IPS DF 6.9 (cell line): ENCODE results near the gene MGAT3.
"Not testable (repeated sequence)": the region's sequence is repeated elsewhere in the genome, so short reads cannot be mapped to it uniquely, and the experiment has no call there.

Experiments used
- DNase-seq: peaks from one replicate; pipeline ENCODE4 v3.0.0-alpha.2; 2013; ENCODE audit warnings: low read depth, low spot score
- H3K27ac ChIP-seq: one replicate; pipeline ENCODE4 v1.5.1; 2013; ENCODE audit warnings: low read length, control low read depth
- H3K27me3 ChIP-seq: 2 replicates; pipeline ENCODE4 v1.6.1; 2013; ENCODE audit warnings: mild to moderate bottlenecking, low read length; ENCODE audit not compliant: control insufficient read depth, insufficient read depth
- H3K36me3 ChIP-seq: 2 replicates; pipeline ENCODE4 v1.6.1; 2013; ENCODE audit warnings: low read length; ENCODE audit not compliant: control insufficient read depth, insufficient read depth
- H3K4me1 ChIP-seq: 2 replicates; pipeline ENCODE4 v1.6.1; 2013; ENCODE audit warnings: low read length; ENCODE audit not compliant: control insufficient read depth, insufficient read depth
- H3K4me3 ChIP-seq: 2 replicates; pipeline ENCODE4 v1.5.1; 2013; ENCODE audit warnings: mild to moderate bottlenecking, low read length
- H3K9me3 ChIP-seq: 2 replicates; pipeline ENCODE4 v1.6.1; 2013; ENCODE audit warnings: low read length, inconsistent platforms; ENCODE audit not compliant: control insufficient read depth, insufficient read depth
- WGBS: extraction: QIAGEN DNeasy Blood & Tissue Kit; methylation state at CpG from one replicate; pipeline ENCODE4 v1.1.7; 2013; ENCODE audit warnings: mixed read lengths, missing lambda C conversion rate; ENCODE audit not compliant: insufficient read length, insufficient coverage; 5-methylcytosine and 5-hydroxymethylcytosine counted together

The MGAT3 gene, protein sequence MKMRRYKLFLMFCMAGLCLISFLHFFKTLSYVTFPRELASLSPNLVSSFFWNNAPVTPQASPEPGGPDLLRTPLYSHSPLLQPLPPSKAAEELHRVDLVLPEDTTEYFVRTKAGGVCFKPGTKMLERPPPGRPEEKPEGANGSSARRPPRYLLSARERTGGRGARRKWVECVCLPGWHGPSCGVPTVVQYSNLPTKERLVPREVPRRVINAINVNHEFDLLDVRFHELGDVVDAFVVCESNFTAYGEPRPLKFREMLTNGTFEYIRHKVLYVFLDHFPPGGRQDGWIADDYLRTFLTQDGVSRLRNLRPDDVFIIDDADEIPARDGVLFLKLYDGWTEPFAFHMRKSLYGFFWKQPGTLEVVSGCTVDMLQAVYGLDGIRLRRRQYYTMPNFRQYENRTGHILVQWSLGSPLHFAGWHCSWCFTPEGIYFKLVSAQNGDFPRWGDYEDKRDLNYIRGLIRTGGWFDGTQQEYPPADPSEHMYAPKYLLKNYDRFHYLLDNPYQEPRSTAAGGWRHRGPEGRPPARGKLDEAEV

DNA sequence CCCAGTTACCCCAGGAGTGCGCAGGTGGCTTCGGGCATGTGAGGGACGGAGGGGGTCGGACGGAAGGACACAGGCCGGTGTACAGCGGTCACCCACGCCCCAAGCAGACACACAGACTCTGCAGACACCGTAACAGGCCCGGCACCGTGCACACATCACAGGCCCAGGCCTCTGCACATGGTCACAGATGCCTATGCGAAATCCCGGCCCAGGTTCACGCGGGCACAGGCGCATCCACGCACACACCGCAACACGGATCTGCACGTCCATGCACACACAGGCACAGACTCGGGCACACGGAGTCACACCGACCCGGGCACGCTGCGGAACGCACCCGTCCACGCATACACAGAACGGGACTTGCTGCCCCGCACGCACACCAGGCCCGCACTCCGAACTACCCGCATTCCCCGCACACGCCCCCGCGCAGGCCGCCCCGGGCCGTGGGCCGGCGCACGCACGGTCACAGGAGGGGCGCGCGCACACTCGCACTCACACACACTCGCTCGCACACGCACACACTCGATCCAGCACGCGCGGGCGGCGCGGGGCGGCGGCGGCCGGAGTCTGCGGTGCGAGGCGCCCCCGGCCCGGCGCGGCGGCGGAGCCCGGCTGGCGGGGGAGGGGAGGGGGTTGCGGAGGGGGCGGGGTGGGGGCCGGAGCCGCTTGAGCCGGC lies at the start of gene MGAT3:
MGAT3 (plus strand) TSS at position 491 of the 676 bp plus-strand sequence. CDS start 30,336 bp downstream, outside the sequence.
- Histone ChIP-seq H3K36me3 (no peaks in the 10 kb centered on the region), H3K4me3 (peak within 1 kb of the TSS; percentile 74; the same call in 1 of the 2 replicates), H3K27me3 (peaks cover 5% of the 10 kb centered on the region; the same call in 1 of the 2 replicates), H3K4me1 (peaks cover 10% of the 10 kb centered on the region; the same call in 1 of the 2 replicates), H3K9me3 (no peaks in the 10 kb centered on the region), H3K27ac (no peak within 1 kb of the TSS)
- no peak for DNase-seq
- no CpG with 5 or more reads among the region's 80 CpGs for WGBS

DNA sequence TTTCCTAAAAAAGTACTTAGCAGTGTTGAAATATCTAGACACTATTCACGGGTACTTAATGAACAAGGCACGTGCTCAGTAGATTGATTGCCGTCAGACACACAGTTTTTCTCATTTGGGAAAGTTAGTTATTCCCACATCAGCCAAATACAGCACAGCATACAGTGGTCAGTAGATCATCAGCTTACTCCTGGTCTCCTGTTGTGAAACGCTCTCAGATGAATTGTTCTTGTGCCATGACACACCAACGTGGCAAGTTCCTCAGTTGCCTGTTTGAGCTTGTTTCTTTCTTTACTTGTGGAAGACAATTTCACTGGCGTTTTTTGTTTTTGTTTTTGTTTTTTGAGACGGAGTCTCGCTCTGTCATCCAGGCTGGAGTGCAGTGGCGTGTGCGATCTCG lies 48.6 kb upstream of the MGAT3 start:
- H3K9me3 ChIP-seq = no peaks in the 10 kb centered on the region
- H3K27ac ChIP-seq = no peak overlapping the region
- no peak overlapping the region for H3K4me3 ChIP-seq
- H3K27me3 ChIP-seq = no peaks in the 10 kb centered on the region
- DNase-seq = no peak
- no CpG with 5 or more reads among the region's 11 CpGs for WGBS
- no peaks in the 10 kb centered on the region for H3K4me1 ChIP-seq
- H3K36me3 ChIP-seq = no peaks in the 10 kb centered on the region

DNA sequence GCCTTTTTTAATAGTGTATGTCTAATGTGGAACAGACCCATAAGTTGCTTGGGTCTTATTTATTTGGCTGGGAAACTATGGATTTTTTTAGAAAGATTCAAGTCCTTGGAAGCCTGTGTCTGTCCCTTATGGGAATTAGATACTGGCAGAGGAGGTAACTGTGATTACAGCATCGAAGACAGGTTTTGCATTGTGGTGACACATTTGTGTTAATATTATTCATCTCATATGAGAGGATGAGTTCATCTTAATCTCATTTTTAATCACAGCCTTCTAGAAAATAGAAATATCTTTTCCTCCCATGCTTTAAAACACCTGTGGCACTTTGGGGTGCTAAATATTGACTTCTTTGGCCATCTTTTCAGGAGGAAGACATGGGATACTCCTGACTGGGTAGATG lies 48.0 kb upstream of the MGAT3 start:
- no peaks in the 10 kb centered on the region for H3K27me3 ChIP-seq
- no CpG with 5 or more reads among the region's 1 CpG for whole genome bisulfite sequencing
- DNase-seq = no peak
- H3K4me1 ChIP-seq = no peaks in the 10 kb centered on the region
- H3K4me3 ChIP-seq = no peak overlapping the region
- no peaks in the 10 kb centered on the region for H3K36me3 ChIP-seq
- no peaks in the 10 kb centered on the region for H3K9me3 ChIP-seq
- H3K27ac ChIP-seq = no peak overlapping the region

DNA sequence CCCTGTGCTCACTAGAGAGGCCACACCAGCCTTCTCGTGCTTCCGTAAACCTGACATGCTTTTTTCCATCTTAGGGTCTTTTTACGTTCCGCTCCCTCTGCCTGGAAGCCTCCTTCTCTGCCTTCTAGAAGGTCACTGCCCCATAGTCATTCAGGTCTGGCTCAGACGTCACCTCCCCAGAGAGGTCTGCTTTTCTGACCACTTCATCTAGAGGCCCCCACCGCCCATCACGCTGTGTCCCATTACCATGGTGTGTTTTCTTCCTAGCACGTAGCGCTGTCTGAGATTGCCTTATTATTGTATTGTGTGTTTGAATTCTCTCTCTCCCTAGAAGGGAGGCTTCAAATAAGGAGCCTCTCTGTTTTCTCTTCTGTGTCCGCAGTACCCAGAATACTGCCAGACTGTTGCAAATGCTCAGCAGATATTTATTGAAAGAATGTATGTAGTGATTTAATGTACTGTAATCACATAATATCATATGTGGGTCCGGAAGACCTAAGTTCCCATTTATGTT lies 47.2 kb upstream of the MGAT3 start:
- H3K27me3 ChIP-seq = no peaks in the 10 kb centered on the region
- WGBS = no CpG with 5 or more reads among the region's 11 CpGs

DNA sequence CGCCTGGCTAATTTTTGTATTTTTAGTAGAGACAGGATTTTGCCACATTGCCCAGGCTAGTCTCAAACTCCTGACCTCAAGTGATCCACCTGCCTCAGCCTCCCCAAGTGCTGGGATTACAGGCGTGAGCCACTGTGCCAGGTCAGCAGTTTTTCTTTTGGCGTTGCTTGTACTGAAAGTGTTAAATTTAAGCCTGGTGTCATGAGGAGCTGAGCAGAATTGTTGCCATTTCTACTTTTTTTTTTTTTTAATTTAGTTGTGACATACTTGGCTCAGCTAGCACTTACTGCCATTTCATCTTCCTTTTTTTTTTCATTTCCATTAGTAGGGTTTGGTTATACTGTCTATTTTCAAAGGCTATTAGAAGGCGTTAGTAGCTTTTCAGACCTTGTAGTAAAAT lies 46.5 kb upstream of the MGAT3 start:
- no peak for DNase-seq
- Histone ChIP-seq H3K27me3 (no peaks in the 10 kb centered on the region), H3K9me3 (no peaks in the 10 kb centered on the region), H3K36me3 (no peaks in the 10 kb centered on the region; the same call in 1 of the 2 replicates), H3K4me1 (no peaks in the 10 kb centered on the region), H3K27ac (no peak overlapping the region), H3K4me3 (no peak overlapping the region)
- no CpG with 5 or more reads among the region's 4 CpGs for WGBS

More for the DNA sequence above, 47.2 kb upstream of the MGAT3 start:
- H3K4me3 ChIP-seq = no peak overlapping the region
- H3K36me3 ChIP-seq = no peaks in the 10 kb centered on the region
- no peaks in the 10 kb centered on the region for H3K9me3 ChIP-seq
- no peaks in the 10 kb centered on the region for H3K4me1 ChIP-seq
- H3K27ac ChIP-seq = no peak overlapping the region
- DNase-seq = no peak

DNA sequence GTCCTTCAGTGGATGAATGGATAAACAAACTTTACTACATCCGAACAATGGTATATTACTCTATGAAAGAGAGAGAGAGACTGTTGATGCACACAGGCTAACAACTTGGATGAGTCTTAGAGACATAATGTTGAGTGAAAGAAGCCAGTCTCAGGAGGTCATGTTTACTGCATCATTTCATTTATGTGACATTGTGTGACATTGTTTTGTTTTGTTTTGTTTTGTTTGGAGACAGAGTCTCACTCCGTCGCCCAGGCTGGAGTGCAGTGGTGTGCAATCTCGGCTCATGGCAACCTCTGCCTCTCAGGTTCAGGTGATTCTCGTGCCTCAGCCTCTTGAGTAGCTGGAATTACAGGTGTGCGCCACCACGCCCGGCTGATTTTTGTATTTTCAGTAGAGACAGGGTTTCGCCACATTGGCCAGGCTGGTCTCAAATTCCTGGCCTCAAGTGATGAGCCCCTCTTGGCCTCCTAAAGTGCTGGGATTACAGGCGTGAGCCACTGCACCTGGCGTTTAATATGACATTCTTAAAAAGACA lies 44.9 kb upstream of the MGAT3 start:
- no CpG with 5 or more reads among the region's 11 CpGs for WGBS
- not testable (repeated sequence) for DNase-seq, H3K9me3 ChIP-seq, H3K4me3 ChIP-seq, H3K27me3 ChIP-seq, H3K4me1 ChIP-seq, H3K27ac ChIP-seq
- peaks cover 10% of the 10 kb centered on the region for H3K36me3 ChIP-seq

DNA sequence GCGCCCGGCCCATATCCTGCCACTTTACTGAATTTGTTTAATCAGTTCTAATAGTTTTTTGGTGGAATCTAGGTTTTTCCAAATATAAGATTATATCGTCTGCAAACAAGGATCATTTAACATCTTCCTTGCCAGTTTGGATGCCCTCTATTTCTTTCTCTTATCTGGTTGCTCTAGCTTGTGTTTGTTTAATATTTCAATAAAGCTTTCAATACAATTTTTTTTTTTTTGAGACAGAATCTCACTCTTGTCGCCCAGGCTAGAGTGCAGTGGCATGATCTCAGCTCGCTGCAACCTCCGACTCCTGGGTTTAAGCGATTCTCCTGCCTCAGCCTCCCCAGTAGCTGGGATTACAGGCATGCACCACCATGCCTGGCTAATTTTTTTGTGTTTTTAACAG lies 43.6 kb upstream of the MGAT3 start:
- not testable (repeated sequence) for H3K9me3 ChIP-seq, H3K27me3 ChIP-seq, H3K27ac ChIP-seq, H3K4me3 ChIP-seq, DNase-seq, H3K4me1 ChIP-seq
- no CpG with 5 or more reads among the region's 7 CpGs for WGBS
- peaks cover 11% of the 10 kb centered on the region for H3K36me3 ChIP-seq

DNA sequence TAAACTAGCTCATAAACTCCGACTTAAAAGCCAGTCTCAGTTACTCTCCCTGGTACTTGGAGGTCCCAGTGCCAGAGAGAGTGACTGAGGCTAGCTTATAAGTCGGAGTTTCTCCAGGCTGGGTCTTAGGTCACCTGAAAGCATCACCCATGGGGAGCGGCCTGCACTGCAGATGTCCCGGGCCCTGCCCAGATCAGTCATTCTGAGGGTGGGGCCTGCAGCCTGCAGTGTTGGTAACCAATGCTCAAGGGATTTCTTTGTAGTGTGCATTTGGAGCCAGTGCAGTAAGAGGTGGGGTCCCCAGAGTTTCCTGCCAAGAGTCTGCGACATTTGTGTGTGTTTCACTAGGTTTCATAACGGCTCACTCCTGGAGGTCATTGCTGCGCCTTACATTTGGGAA lies 42.4 kb upstream of the MGAT3 start:
- WGBS = no CpG with 5 or more reads among the region's 7 CpGs
- H3K9me3 ChIP-seq = no peaks in the 10 kb centered on the region
- DNase-seq = no peak
- H3K4me1 ChIP-seq = no peaks in the 10 kb centered on the region; the same call in 1 of the 2 replicates
- H3K27ac ChIP-seq = no peak overlapping the region
- no peaks in the 10 kb centered on the region for H3K27me3 ChIP-seq
- H3K4me3 ChIP-seq = no peak overlapping the region
- peaks cover 14% of the 10 kb centered on the region for H3K36me3 ChIP-seq

DNA sequence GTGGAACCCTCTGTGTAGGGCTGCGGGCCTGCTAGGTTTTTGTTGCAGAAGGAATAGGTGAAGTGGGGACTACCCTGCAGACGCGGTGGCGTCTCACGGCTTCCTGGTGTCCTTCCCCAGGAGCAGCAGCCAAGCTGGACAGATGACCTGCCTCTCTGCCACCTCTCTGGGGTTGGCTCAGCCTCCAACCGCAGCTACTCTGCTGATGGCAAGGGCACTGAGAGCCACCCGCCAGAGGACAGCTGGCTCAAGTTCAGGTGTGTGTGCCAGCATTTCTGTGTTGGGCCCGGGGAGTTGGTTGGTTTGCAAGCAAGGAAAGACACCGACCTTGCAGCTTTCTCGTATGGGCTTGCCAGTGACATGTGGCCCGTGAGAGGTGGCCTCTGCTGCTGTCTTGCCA lies 41.9 kb upstream of the MGAT3 start:
- no peaks in the 10 kb centered on the region for H3K9me3 ChIP-seq
- no CpG with 5 or more reads among the region's 11 CpGs for WGBS
- no peaks in the 10 kb centered on the region for H3K27me3 ChIP-seq
- no peaks in the 10 kb centered on the region; the same call in 1 of the 2 replicates for H3K4me1 ChIP-seq
- no peak overlapping the region for H3K4me3 ChIP-seq
- DNase-seq = no peak
- H3K36me3 ChIP-seq = peaks cover 18% of the 10 kb centered on the region
- no peak overlapping the region for H3K27ac ChIP-seq

DNA sequence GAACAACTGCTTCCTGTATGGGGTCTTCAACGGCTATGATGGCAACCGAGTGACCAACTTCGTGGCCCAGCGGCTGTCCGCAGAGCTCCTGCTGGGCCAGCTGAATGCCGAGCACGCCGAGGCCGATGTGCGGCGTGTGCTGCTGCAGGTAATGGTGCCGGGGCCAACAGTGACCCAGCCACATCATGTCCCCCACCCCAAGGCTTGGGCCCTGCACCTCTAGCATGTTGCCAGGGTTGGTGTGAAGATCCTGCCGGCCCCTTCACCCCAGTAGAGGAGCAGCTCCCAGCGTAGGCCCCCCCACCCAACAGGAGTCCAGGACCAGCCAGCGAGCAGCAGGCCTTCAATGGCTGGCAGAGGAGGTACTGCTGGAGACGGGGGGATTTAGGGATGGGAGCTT lies 41.3 kb upstream of the MGAT3 start:
- WGBS = no CpG with 5 or more reads among the region's 16 CpGs
- Histone ChIP-seq H3K27ac (no peak overlapping the region), H3K4me3 (no peak overlapping the region), H3K36me3 (peaks cover 25% of the 10 kb centered on the region), H3K9me3 (no peaks in the 10 kb centered on the region), H3K4me1 (no peaks in the 10 kb centered on the region; the same call in 1 of the 2 replicates), H3K27me3 (no peaks in the 10 kb centered on the region)
- no peak for DNase-seq
